GM18907 (cell line): ENCODE data around the gene TCF7L2.
A peak's percentile ranks its signal among the peaks of the same experiment; 100 is the strongest.
"Not testable (repeated sequence)": the region's sequence is repeated elsewhere in the genome, so short reads cannot be mapped to it uniquely, and the experiment has no call there.

Experiments
- ATAC-seq: cut with Tn5 transposase; IDR thresholded peaks from one replicate; pipeline ENCODE4 v1.9.1; 2021; ENCODE audit warnings: mild to moderate bottlenecking, moderate library complexity; ENCODE audit not compliant: unreplicated experiment

Gene TCF7L2

GRCh38 chr10:113089551-113089950, 139.5 kb downstream of the TCF7L2 start:
- ATAC-seq, result no peak

DNA sequence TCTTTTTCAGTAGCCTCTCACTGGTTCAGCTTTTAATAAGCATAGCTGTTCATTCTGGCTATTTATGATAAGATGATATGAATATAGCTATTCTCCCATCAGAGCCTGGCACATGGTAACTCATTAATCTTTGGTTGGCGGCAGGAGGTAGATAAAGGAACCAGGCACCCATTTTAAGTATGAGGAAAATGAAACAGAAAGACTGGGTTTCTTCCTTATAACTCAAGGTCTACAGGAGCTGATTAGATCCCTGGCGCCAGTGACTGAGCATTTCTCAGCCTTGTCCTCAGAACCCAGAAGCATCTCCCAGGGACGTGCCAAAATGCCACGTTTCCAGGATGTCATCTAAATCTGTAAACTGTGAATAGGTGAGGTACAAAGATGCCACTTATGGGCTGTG, 141.9 kb downstream of the TCF7L2 start:
- no peak for ATAC-seq

DNA sequence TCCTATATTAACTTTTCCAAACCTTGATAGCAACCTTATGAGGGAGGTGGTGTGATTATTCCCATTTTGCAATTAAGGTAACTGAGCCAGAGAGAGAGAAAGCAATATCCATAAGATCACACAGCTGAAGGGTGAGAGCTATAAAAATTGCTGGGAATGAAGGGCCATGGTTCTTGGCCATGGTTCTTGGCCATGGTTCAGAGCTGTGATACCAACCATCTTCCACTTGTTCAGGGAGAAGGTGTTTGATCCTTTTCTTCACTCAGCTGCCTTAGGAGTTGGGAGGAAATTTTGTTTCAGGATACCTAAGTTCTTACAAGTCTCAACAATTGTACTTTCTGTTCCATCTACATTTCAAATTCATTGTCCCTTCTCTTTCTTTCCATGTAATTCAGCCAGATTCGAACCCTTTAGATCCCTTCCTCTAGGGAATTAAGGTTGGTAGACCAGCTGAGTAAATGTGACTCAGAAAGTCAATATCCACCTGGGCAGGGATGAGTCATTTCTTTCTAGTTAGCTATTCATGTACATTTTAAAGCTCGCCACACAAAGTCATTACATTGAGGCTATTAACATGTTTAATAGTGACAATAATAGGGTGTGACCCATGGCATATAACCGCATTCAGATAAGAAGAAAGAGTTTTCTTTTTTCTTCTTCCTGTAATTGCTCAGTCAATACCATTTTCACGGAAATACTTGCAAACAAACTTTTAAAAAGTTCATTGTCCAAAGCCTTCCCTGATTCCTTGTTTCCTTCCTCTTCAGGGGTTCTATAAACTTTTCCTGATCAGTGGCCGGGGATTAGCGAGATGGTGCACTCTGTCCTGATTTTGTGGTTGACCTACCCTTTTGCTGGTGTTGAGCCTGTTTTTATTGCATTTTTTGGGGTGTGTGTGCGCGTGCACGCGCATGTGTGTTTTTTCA, 143.4 kb downstream of the TCF7L2 start:
- no peak for ATAC-seq

DNA sequence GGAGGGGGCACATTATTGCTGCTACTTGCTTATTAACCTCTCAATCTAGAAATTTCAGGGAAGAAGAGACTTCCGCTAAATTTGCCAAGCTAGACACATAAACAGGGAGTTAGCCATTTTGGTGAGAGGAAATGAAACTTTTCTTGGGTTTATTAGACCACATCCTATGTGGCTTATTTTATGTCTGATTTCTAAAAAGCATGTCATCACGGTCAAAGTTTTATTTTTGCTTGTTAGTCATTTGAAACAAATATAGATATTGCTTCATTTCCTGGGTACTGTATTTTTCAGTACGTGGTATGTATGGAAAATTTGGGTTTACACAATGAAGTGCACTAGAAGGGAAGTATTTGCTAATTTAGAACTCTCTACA, 144.1 kb downstream of the TCF7L2 start:
- ATAC-seq, result peak; percentile 77

DNA sequence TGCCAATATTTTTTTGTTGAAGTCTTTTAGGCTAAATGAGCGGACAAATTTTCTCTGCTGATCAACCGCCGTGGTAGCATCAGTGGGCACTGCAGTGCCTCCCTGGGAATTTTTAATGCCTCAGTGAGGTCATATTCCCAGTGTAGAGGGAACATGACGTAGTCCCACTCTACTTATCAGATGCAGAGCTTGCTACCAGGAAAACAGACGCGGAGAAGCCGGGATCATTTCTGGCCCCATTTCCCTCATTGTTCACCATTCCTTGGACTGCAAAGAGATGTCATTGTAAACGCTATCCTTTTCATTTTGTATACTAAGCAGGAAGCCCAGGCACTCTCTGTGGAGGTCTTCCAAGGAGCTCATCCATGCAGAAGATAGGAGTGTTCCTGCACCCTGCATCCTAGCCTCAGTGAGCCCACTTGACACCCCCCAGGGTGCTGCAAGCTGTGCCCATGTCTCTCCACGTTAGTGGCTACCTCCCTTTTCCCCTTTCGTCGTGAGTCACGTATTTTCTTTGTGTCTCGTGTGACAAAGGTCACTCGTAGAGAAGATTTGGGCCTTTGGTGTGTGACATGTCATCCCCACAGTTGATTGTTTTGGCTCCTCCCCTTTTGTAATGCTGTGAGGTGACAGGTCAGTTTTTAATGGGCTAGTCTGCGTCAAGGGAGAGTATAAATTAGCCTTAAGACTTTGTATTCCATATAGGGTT, 145.5 kb downstream of the TCF7L2 start:
- ATAC-seq, result no peak

DNA sequence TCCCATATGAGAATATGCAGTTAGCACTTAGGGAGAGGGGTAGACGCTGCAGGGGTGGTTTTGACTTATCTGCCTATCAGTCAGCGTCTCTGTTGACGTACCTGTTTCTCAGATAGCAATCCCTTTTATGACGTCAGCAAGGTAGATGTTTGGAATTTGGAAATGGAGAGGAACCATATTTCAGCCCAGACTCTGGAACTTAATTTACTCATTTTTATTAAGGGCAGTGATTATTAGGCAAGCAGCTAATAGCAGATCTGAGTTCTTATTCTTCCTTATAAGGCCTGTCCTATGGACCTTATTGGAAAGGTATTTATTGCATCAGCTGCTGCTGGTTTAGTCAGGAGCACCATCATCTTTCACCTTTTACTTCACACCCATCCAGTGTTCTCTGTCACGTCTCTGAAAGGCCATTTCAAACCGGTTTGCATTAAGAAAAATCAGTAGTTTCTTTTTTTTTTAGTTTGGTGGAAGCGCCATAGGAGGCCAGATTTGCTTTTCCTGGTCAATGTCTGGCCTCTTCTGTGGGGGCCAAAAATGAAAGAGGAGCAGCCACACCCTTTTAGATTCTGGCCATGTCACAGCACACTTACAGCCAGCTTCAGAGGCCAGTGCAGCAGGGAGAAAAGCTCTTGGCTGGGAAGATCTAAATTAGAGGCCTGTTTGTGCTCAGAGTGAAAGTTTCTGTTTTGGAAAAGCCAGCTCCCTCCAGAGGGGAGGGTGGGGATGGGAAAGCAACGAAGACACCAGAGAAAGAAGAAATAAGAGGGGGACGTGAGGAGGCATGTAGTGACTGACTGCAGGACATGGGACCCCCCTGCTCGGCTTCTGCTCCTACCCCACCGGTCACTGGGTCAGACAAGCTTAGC, 146.3 kb downstream of the TCF7L2 start:
- no peak for ATAC-seq

DNA sequence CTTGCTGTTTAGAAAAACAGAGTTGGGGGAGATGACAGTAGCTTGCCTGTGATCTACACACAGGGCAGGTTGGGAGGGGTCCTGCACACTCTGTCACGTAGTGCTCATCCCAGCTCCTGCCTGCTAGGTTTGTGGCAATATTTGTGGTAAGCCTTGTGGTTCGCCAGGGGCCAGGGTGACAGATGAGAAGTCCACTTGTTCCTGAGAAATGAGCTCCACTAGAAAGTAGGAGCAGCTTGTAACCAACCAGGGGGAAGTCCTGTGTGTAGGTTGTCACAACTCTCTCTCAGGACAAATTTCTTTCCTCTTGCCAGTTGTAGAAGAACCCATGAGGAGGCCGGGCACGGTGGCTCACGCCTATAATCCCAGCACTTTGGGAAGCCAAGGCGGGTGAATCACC, 147.0 kb downstream of the TCF7L2 start:
- no peak for ATAC-seq

DNA sequence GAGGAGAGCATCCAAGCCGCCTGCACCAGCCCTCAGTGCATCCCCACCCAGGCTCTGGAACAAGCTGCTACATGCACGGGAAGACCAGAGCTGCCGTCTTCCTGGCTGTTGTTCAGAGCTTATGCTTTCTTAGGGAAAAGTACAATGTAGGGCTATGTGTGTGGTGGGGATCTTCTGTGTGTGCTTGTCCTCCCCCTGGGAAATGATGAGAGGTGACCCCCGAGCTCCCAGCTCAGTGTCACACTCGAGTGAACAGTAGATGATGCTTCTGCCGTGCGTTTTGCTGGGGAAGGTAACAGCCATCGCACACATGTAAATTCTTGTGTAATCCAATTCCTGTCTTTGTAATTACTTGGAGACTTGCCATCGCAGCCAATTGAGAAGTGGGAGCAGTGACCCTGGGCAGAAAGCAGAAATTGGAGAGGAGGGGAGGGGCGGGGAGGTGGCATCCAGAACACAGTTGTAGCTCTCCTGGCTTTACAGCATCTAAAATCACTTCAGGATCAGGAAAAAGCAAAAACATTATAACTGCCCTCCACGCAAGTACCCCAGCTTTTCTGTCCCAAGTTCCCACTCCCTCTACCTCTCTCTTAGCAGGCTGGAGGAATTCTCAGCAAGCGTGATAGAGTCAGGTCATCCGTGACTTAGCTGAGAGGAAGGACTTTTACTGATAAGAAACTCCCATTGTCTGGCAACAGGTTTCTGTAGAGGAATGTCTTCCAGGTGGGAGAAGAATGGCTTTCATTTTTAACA, 149.6 kb downstream of the TCF7L2 start:
- ATAC-seq, result no peak

GRCh38 chr10:113100281-113100680, 150.2 kb downstream of the TCF7L2 start:
- ATAC-seq, result no peak

- no peak for ATAC-seq
Observed at GRCh38 chr10:113103131-113103840, 153.2 kb downstream of the TCF7L2 start.

- ATAC-seq, result no peak
Observed at GRCh38 chr10:113104047-113104446, 154.0 kb downstream of the TCF7L2 start.

DNA sequence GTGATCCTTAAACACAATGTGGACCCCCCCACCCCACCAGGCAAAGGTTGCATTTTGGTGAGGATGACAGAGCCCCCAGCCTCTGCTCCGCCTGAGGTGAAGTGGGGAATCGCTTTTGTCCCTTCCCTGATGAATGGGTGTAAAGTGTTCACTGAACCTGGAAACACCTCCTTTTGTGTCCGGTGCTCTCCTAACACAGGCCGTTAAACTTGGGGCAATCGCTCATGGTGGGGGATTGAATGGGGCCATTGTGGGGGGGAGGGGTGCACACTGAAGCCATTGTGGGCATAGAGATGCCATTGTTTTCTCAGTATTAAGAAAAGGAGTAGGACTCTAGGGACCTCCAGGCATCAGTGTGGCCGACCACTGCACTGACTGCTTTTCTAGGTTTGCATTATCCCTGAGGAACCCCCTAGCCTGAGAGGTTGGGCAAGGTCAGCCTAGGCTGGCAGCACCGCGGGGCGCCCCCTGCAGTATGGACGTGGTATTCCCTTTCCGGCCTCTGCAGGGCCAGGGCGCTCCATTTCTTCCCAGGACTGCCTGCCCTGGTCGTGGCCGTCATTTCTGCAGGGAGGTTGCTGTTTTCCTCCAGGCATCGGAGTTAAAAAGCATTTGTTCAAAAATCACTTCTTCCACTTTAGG, 158.3 kb downstream of the TCF7L2 start:
- no peak for ATAC-seq

DNA sequence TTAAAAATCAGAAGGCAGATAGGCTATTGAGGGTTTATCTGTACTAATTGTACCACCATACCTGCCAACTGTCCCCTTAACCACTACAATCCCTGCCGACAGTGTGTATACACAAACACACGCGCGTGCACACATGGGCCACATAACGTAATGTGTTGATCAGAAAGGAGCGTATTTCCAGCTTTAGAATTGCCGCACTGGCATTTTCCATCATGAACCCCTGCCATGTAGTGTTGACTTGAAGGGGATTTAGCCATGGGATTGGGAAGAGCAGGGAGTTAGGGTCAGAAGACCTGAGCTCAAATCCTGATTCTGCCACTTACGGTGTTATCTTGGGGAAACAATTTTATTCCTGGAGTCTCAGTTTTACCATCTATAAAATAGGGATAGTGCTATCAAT, 158.9 kb downstream of the TCF7L2 start:
- no peak for ATAC-seq

- not testable (repeated sequence) for ATAC-seq
Observed at GRCh38 chr10:113109482-113109881, 159.4 kb downstream of the TCF7L2 start.

- no peak for ATAC-seq
Observed at GRCh38 chr10:113111260-113111659, 161.2 kb downstream of the TCF7L2 start.

DNA sequence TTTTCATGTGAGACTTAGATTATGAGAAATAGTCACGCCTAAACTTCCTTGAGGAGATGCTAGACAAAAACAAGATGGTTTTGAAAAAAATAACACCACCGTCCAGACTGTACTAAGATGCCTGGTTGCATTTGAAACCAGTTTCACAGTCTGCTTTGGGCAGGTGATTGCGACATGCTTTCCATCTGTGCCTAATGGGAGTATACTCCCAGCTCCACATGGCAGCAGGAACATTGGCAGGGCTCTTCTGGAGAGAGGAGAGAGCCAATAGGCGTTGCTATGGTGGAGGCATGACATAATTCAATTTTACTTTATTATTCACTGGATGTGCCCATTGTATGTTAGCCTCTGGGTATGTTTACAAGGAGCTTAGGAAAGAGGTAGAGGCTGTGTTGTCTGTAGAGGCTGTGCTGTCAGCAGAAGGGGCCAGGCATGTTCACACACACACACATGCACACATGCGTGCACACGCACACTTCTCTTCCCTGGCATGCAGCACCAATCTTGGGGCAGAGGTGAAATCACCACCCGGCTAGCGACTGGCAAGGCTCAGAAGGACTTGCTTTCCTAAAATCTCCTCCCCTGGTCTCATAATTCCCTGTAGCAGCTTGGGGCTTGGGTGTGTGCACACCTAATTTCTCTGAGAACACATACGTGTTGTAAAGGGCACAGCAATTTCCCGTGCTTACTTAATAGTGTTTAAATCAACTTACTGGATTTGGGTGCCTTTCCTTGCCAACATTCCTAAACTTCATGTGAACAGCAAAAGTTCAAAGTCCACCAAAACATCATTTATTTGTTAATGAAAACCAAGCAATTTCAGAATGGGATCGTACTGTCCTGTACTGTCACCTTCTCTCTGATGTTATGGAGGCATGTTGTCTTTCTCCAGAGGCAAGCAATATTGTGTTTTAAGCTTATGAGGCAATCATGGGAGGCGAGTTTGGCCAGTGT, 162.1 kb downstream of the TCF7L2 start:
- no peak for ATAC-seq

GRCh38 chr10:113113241-113113640, 163.2 kb downstream of the TCF7L2 start:
- ATAC-seq, result no peak

DNA sequence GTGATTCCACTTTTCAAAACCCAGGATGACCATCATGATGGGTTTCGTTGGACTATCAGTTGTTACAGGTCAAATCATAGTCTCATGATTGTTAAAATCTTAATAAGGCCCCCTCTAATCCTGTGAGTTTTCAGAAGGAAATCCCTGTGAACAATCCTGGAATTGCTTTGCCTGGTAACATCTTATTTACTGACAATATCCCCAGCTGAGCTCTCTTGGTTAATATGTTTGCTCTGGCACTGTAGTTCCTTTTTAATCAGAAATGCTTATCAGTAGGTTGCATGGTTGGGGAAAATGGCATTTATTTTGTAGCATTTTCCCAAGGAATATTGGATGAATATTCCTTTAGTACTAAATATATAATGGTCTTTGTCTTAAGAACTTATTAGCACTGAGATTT, 163.9 kb downstream of the TCF7L2 start:
- ATAC-seq, result no peak
